SKM-1 (cell line): ENCODE measurements around the gene ATP7A.
"Not testable (repeated sequence)": the region's sequence is repeated elsewhere in the genome, so short reads cannot be mapped to it uniquely, and the experiment has no call there.

Experiments used
- DNase-seq: peaks from one replicate; lab custom pipeline; 2025; ENCODE audit not compliant: unreplicated experiment; lab: John Stamatoyannopoulos, UW

The ATP7A gene

DNA sequence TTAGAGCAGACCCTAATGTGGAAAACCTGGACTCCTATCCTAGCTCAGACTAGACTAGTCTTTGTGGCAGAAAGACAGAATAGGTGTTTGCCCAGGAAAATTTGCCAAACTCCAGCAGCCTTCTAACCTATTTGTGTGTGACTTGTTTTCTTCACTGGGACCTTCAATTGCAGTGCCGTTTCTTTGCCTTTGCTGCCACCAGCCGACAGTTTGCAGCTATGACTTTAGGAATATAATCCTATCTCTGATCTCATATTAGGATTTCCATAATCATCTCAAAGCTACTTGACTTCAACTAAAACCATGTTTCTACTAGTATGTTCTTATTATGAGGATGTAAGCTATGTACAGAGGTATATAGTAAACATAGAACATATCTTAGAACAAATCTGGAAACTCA lies 119.2 kb downstream of the ATP7A start:
- peak; percentile 11 for DNase-seq

DNA sequence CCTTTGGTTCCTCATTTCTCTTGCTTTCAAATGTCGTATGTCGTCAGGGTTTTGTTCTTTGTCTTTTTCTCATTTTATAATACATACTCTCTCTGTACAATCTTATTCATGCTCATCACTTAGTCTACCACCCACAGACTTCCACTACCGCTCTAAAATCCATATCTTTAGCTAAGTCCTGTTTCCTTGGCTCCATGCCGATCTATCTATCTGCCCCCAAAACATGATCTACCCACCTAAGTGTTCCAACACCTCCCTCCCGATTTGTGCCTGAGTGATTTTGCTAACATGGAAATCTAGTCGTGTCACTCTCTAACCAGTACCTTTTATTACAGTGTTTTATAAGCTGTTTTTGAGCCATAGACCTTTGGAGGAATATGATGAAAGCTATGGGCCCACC lies 124.6 kb downstream of the ATP7A start:
- no peak for DNase-seq

DNA sequence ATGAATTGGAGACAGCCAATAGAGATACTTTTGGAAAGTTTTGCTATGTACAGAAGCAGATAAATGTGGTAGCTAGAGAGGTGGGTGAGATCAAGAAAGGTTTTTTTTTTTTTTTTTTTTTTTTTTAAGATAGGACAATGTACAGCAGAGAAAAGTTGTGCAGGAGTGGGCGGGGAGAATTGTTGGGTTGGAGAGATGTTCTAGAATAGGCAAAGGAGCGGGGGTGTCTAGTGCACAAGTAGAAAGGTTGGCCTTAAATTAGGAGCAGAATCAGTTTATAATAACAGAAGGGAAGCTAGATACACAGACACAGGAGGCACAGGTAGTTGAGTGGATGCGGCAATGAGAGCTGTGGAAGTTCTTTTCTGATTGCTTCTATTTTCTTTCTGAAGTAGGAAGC lies 127.4 kb downstream of the ATP7A start:
- no peak for DNase-seq

DNA sequence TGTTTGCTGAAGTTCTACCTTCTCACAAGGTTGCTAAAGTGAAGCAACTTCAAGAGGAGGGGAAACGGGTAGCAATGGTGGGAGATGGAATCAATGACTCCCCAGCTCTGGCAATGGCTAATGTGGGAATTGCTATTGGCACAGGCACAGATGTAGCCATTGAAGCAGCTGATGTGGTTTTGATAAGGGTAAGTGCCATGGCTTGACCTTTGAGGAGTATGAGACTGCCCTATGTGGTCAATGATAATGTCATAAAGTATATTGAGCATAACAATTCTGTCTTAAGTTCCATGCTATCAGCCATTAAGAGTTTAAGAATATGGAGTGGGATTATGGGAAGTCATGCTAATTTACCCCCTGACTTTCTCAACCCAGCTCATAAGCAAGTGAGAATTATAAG lies 132.1 kb downstream of the ATP7A start:
- no peak for DNase-seq

DNA sequence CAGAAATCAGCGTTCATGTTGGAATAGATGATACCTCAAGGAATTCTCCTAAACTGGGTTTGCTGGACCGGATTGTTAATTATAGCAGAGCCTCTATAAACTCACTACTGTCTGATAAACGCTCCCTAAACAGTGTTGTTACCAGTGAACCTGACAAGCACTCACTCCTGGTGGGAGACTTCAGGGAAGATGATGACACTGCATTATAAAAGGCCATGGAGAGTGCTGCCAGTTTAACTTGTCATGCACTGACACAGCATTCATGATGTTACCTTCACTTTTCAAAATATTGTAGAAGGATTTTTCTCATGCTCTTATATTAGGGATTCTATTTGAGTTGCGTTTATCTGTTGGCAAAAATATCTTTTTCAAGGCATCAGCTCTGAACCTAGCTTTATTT lies 135.9 kb downstream of the ATP7A start:
- no peak for DNase-seq

DNA sequence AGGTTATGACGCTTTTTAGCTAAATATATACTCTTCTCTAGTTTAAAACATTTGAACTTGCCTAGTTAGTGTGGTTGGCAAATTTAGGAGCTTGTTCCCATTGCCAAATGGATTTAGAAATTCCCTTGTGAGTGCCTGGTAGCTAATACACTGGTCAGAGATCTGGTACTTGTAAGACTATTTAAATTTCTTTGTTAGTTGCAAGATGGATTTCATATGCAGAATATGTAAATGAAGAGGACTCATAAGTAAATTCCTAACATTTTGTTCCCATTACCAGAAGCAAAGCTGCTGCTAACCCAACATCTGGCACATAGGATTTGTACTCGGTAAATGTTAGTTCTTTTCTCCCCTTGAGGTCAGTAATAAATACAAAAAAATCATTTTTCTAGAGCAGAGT lies 137.6 kb downstream of the ATP7A start:
- DNase-seq = no peak

DNA sequence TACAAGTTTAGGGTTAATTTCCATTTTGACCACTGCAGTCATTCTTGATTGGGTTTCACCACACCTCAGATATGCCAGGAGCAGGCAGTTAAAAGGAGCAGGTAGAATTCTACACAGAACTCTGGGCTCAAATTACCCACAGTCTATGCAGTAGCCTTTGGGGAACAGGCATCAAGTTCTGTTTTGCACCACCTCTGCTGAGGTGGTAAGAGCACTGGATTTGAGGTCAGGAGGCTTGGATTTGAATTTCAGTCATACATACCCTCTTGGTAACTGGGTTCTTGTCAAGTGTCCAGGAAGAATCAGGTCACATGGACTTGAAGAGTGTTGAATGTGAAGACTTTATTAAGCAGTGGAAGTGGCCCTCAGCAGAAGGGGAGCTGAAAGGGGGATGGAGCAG lies 153.2 kb downstream of the ATP7A start:
- DNase-seq = no peak

DNA sequence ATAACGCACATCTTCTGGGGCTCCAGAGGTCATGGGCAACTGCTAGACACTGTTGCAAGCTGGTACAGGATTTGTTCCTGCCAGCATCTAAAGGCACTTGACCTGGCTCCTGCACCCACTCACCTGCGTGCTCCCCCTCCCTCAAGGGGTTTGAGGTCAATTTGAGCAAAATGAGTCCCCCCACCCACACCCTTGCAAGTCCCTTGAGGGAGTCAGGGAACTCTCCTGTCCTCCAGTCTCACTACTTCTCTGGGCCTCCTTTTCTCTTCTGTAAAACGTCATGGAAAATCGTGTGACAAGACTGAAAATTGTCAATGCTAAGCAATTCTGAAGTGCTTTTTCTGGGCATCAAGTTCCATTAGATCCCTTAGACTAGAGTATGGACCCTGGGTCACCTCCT lies 153.7 kb downstream of the ATP7A start:
- no peak for DNase-seq

DNA sequence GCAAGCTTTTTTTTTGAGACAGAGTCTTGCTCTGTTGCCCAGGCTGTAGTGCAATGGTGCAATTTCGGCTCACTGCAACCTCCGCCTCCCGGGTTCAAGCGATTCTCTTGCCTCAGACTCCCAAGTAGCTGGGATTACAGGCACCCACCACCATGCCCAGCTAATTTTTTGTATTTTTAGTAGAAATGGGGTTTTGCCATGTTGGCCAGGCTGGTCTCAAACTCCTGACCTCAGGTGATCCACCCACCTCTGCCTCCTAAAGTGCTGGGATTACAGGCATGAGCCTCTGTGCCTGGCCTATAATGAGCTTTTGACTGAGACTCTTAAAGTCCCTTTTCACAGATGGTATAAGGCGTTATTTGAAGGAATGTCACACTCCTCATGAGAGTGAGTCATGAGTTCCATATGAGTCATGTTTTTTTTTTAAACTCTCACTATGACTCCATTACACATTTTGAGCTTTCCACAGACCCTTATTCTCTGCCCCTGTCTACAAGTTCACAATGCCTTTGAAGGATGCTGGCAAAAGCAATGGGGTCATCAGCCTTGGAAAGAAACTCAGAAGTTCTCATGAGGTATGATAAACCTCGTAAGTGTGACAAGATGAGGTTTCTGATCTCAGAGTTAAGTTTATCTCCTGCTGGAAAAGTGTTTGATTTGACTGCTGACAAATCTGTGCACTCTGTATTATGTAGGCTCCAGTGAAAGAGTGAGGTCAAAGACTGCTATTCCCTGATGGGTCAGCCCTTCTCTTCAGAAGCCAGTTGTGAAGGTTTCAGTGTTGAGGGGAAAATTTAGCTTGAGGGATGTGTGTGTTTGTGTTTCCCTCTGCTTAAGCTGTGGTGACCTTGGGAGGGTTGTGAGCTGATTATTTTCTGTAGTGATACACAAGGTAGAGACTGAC lies 154.5 kb downstream of the ATP7A start:
- DNase-seq = not testable (repeated sequence)

DNA sequence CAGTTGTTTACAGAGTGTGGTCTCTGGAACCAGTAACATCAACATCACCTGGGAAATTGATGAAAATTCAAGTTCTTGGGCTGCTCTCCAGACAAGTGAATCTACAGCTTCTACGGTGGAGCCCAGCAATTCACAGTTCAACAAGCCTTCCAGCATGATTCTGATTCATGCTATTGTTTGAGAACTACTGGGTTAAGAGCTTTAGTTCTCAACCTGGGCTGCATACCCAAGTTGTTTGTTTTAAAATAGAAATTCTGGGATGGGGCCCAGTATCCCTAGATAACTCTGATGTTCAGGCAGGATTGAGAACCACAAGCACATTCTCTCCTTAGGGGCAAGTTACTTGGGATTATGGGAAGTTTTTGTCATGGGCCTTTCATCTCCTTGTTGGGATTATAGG lies 155.6 kb downstream of the ATP7A start:
- DNase-seq = no peak

DNA sequence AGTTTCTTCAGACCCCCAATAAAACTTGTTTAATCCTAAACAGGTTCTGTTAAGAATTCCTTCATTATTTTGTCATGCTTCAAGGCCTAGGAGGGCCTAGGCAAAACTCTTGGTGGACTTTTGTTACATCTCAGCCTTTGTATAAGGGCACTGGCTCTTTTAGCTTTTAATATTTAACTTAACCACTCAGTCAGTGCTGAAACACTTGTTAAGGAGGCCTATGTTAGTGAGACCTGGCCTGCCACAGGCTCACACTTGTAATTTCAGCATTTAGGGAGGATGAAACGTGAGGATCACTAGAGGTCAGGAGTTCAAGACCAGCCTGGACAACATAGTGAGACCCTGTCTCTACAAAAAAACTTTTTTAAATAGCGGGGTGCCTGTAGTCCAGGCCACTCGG lies 160.8 kb downstream of the ATP7A start:
- DNase-seq = no peak

DNA sequence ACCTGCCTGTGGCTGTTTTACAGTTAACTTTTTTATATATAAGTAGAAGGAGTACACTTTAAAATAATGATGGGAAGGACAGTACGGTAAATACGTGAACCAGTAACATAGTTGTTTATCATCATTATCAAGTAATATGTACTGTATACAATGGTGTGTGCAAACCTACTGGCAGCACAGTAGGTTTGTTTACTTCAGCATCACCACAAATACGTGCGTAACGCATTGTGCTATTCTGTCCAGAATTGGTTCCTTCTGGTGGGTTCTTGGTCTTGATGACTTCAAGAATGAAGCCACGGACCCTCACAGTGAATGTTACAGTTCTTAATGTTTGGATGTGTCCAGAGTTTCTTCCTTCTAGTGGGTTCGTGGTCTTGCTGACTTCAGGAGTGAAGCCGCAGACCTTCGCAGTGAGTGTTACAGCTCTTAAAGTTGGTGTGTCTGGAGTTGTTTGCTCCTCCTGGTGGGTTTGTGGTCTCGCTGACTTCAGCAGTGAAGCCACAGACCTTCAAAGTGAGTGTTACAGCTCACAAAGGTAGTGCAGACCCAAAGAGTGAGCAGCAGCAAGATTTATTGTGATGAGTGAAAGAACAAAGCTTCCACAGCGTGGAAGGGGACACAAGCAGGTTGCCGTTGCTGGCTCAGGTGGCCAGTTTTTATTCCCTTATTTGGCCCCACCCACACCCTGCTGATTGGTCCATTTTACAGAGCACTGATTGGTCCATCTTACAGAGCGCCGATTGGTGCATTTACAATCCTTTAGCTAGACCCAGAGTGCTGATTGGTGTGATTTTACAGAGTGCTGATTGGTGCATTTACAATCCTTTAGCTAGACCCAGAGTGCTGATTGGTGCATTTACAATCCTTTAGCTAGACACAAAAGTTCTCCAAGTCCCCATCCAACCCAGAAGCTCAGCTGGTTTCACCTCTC lies 162.9 kb downstream of the ATP7A start:
- not testable (repeated sequence) for DNase-seq

DNA sequence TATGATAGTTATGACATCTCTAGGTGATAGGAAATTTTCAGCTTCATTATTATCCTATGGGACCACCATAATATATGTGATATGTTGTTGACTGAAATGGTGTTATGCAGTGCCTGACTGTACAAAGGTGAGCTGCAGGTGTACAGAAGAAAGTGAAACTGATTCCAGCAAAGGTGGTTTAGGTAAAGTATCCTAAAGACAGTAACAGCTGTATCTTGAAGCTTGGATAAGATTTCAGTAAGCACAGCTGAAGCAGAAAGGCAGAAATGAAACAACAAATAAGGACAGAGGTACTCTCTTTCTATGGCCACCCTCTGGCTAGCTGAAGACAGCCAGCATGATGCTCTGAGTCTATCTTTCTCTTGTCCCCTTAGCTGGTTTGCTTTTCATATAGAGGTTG lies 163.6 kb downstream of the ATP7A start:
- DNase-seq = no peak

DNA sequence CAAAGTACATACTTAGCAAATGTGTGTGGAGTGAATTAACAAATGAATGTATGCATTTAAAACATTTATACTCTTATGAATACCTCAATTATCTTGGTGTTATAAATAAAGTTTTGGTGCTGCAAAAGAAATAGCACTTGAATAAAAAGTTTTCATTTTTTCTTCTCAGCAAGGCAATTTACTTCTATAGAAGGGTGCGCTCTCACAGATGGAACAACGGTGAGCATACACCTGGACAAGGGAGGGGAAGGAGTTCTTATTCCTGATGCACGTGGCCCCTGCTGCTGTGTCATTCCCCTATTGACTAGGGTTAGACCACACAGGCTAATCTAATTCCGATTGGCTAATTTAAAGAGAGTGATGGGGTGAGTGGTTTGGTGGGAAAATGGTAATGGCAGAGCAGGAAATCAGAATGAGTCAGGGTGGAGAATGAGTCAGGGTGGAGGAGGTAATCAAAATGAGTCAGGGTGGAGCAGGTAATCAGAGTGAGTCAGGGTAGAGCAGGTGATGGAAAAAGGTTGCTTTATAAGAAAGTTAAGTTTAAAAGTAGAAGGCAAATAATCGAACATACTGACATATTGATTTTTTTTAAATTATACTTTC lies 165.4 kb downstream of the ATP7A start:
- DNase-seq = no peak

DNA sequence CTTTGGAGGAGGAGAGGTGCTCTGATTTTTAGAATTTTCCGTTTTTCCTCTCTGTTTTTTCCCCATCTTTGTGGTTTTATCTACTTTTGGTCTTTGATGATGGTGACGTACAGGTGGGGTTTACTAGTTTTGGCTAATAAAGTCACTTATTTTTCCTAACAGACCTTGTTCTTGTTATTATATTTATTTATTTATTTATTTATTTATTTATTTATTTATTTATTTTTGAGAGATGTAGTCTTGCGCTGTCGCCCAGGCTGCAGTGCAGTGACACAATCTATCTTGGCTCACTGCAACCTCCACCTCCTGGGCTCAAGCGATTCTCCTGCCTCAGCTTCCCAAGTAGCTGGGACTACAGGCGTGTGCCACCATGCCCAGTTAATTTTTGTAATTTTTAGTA lies 170.9 kb downstream of the ATP7A start:
- DNase-seq = not testable (repeated sequence)

DNA sequence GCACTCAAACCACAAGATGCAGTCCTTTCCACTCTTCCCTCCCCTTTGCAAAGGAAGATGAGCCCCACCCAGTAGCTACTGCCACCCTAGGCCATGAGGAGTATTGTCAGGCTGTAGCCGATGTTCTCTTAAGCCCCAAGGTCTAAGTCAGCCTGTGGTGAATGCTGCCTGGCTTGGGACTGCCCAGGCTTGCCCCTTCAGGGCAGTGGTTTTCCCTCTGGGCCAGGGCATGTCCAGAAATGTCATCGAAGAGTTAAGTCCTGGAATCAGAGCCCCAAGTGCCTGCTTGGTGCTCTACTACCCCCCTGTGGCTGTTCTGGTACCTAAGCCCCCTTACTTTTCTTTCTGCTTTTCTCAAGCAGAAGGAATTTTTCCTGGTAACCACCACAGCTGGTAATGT lies 181.8 kb downstream of the ATP7A start:
- no peak for DNase-seq

DNA sequence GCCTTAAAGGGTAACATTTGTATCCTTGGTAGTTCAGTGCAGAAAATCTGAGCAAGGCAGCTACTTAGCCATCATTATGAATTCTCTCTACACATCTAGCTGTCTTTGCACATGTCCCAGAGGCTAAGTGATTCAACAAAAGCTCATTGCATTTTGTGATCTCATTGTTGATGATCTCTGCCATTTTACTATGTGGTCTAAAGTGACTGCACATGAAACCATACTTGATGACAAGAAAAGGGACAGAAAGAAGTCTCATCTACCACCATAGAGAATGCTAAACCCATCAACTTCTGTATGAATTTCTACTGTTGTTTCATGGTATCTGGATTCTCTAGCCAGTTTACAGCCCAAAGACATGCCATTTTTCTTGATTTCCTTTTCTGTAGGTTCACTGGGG lies 187.6 kb downstream of the ATP7A start:
- no peak for DNase-seq
